HepG2 (cell line): Measurements from ENCODE around the gene TMEM167B. TPM values are rescaled to one million over a fixed set of nuclear protein-coding genes. Genes with fewer than 3 reads are reported as not detected.

Experiments
- CBX1 ChIP-seq: IDR thresholded peaks from one replicate; pipeline ENCODE4 v1.6.1; 2016; ENCODE audit warnings: antibody characterized with exemption, low read depth
- GFI1 ChIP-seq: sonication (generic); formaldehyde crosslinking; IDR thresholded peaks from 2 replicates; pipeline ENCODE4 v1.5.0; 2020; ENCODE audit warnings: missing genetic modification reagents, mild to moderate bottlenecking, borderline replicate concordance
- MEF2D ChIP-seq: sonication (generic); formaldehyde crosslinking; IDR thresholded peaks from 2 replicates; pipeline ENCODE4 v1.5.1; 2020; ENCODE audit warnings: mild to moderate bottlenecking, missing genetic modification reagents
- MEIS1 ChIP-seq: sonication (generic); formaldehyde crosslinking; IDR thresholded peaks from 2 replicates; pipeline ENCODE4 v1.9.0; 2021; ENCODE audit warnings: mild to moderate bottlenecking, missing genetic modification reagents, moderate library complexity, borderline replicate concordance
- NFE2 ChIP-seq: sonication (generic); formaldehyde crosslinking; IDR thresholded peaks from 2 replicates; pipeline ENCODE4 v1.4.0; 2020; ENCODE audit warnings: missing genetic modification reagents
- NFKB2 ChIP-seq: sonication (generic); formaldehyde crosslinking; IDR thresholded peaks from 2 replicates; pipeline ENCODE4 v1.4.0; 2020; ENCODE audit warnings: missing genetic modification reagents, borderline replicate concordance
- NRL ChIP-seq: sonication (generic); formaldehyde crosslinking; IDR thresholded peaks from 2 replicates; pipeline ENCODE4 v1.5.0; 2020; ENCODE audit warnings: missing genetic modification reagents, mild to moderate bottlenecking, moderate library complexity, borderline replicate concordance
- PPARG ChIP-seq: conservative IDR thresholded peaks from 2 replicates; pipeline ENCODE4 v1.6.1; 2016; ENCODE audit warnings: missing biosample characterization, missing genetic modification reagents
- RBFOX2 ChIP-seq: fragments of 200-400 bp; formaldehyde crosslinking; IDR thresholded peaks from 2 replicates; pipeline ENCODE4 v1.6.1; 2017; ENCODE audit warnings: low read depth, mild to moderate bottlenecking, low read length
- RFX1 ChIP-seq: fragments of 450-650 bp; IDR thresholded peaks from 2 replicates; pipeline ENCODE4 v1.6.1; 2017
- SIN3A ChIP-seq: IDR thresholded peaks from 2 replicates; pipeline ENCODE4 v1.6.1; 2011; ENCODE audit warnings: low read depth, mild to moderate bottlenecking, control low read depth, low read length, borderline replicate concordance
- STAT5B ChIP-seq: sonication (generic); formaldehyde crosslinking; IDR thresholded peaks from 2 replicates; pipeline ENCODE4 v1.4.0; 2020; ENCODE audit warnings: missing genetic modification reagents
- TBX2 ChIP-seq: sonication (generic); formaldehyde crosslinking; IDR thresholded peaks from 2 replicates; pipeline ENCODE4 v1.5.0; 2020; ENCODE audit warnings: missing genetic modification reagents, mild to moderate bottlenecking, borderline replicate concordance
- WIZ ChIP-seq: sonication (generic); formaldehyde crosslinking; IDR thresholded peaks from 2 replicates; pipeline ENCODE4 v1.5.1; 2020; ENCODE audit warnings: mild to moderate bottlenecking, missing genetic modification reagents
- ZKSCAN5 ChIP-seq: sonication (generic); formaldehyde crosslinking; IDR thresholded peaks from 2 replicates; pipeline ENCODE4 v1.5.1; 2020; ENCODE audit warnings: mild to moderate bottlenecking, missing genetic modification reagents
- ZMYM2 ChIP-seq: sonication (generic); formaldehyde crosslinking; IDR thresholded peaks from 2 replicates; pipeline ENCODE4 v1.8.0; 2022; ENCODE audit warnings: mild to moderate bottlenecking, missing genetic modification reagents
- ZNF124 ChIP-seq: sonication (generic); formaldehyde crosslinking; IDR thresholded peaks from 2 replicates; pipeline ENCODE4 v1.4.0; 2020; ENCODE audit warnings: missing genetic modification reagents
- ZNF430 ChIP-seq: sonication (generic); formaldehyde crosslinking; IDR thresholded peaks from 2 replicates; pipeline ENCODE4 v1.9.0; 2021; ENCODE audit warnings: mild to moderate bottlenecking, missing genetic modification reagents
- ZNF510 ChIP-seq: sonication (generic); formaldehyde crosslinking; IDR thresholded peaks from 2 replicates; pipeline ENCODE4 v1.4.0; 2020; ENCODE audit warnings: low read depth, mild to moderate bottlenecking, missing genetic modification reagents
- ZNF558 ChIP-seq: sonication (generic); formaldehyde crosslinking; IDR thresholded peaks from 2 replicates; pipeline ENCODE4 v1.9.0; 2022; ENCODE audit warnings: mild to moderate bottlenecking, missing genetic modification reagents, borderline replicate concordance
- ZNF776 ChIP-seq: sonication (generic); formaldehyde crosslinking; IDR thresholded peaks from 2 replicates; pipeline ENCODE4 v1.4.0; 2020; ENCODE audit warnings: mild to moderate bottlenecking, missing genetic modification reagents
- polyA plus RNA-seq, 8 experiments: library from polyadenylated mRNA; depleted of rRNA in 3 of 8; stranded (reverse) in 7 of 8; unstranded in 1 of 8; fragments of >200 nt; fragmentation: Illumina TruSeq in 4 of 8; extraction: Trizol in 4 of 8; gene quantifications; 2 replicates each; pipeline versions ENCODE4 v1.2.1 to v1.2.3, GENCODE V29; 2011 to 2016; ENCODE audit warnings: low read depth in 4 of 8, missing spikeins in 1 of 8, mixed read lengths in 1 of 8; ENCODE audit not compliant: insufficient read depth in 1 of 8
- total RNA-seq, 5 experiments: library from RNA; depleted of rRNA; stranded (reverse); fragments of >200 nt; fragmentation: Illumina TruSeq; extraction: Trizol; gene quantifications; 2 replicates each; pipeline ENCODE4 v1.2.3, GENCODE V29; 2016; ENCODE audit warnings: low read depth in 1 of 5
- TF ChIP-seq, protein P1 (sequence below): sonication (generic); formaldehyde crosslinking; IDR thresholded peaks from 2 replicates; pipeline ENCODE4 v1.8.0; 2022; ENCODE audit warnings: missing genetic modification reagents, mild to moderate bottlenecking, borderline replicate concordance
- TF ChIP-seq, protein P2 (sequence below): sonication (generic); formaldehyde crosslinking; IDR thresholded peaks from 2 replicates; pipeline ENCODE4 v1.5.0; 2020; ENCODE audit warnings: mild to moderate bottlenecking, missing genetic modification reagents, borderline replicate concordance
- TF ChIP-seq, protein P3 (sequence below): IDR thresholded peaks from 2 replicates; pipeline ENCODE4 v1.6.1; 2016; ENCODE audit warnings: low read depth

Gene TMEM167B
- total and polyA plus RNA-seq, 2 of the 13 experiments (the other 11 are each of a cell fraction or from before 2014, with no cell fraction given): 9.5 to 22.4 TPM

DNA sequence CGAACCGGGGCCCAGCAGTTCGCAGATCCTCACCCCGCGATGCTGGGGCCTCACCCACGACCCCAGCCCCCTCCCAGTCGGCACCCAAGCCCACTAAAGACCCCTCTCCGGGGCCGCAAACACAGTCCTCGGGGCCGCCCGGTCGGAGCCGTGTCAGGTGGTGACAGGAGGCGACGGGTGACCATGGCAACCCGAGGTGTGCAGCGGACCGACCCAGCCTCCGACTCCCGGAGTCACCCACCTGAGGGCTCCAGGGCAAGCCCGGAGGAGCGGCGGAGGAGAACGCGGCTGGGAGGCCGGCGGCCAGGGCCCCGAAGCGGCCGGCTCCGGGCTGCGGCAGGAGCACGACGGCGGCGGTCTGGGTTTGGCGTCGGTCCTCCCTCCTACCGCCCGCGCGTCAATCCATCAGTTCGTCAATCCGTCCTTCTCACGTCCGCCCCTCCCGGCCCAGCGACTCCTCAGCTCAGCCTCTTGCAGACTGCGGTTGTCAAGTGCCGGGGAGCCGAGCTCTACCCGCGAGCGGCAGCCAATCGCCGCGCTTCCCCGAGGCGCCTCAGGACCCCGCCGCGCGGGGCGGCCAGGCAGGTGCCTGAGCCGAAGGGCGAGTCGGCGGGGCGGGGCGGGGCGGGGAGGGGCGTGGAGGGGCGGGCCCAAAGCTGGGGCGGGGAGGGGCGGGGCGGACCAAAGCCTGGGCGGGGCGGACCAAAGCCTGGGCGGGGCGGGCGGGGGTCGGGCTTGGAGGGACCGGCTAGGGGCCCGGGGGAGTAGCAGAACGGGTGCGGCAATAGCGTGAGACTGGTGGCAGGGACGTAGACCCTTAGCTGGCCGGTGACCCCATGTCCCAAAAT lies 48.7 kb upstream of the TMEM167B start, which contains the start of gene WDR47 (continued):
- TF ChIP-seq, protein P1, sequence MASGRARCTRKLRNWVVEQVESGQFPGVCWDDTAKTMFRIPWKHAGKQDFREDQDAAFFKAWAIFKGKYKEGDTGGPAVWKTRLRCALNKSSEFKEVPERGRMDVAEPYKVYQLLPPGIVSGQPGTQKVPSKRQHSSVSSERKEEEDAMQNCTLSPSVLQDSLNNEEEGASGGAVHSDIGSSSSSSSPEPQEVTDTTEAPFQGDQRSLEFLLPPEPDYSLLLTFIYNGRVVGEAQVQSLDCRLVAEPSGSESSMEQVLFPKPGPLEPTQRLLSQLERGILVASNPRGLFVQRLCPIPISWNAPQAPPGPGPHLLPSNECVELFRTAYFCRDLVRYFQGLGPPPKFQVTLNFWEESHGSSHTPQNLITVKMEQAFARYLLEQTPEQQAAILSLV: peak; percentile 41; the same call in 1 of the 2 replicates
- TF ChIP-seq WIZ (CRISPR knock-in tag) (no peak), STAT5B (CRISPR knock-in tag) (no peak), CBX1 (peak; percentile 73), ZNF430 (CRISPR knock-in tag) (peak; percentile 62), NRL (CRISPR knock-in tag) (no peak), ZNF124 (peak; percentile 54; the same call in 1 of the 2 replicates), ZKSCAN5 (no peak), NFKB2 (peak; percentile 38; the same call in 1 of the 2 replicates), ZNF776 (CRISPR knock-in tag) (peak; percentile 41; the same call in 1 of the 2 replicates), ZNF510 (CRISPR knock-in tag) (no peak), SIN3A (peak; percentile 64; the same call in 1 of the 2 replicates), RBFOX2 (peak; percentile 87), MEIS1 (CRISPR knock-in tag) (peak; percentile 40; the same call in 1 of the 2 replicates), TBX2 (CRISPR knock-in tag) (peak; percentile 37), MEF2D (CRISPR knock-in tag) (0 out of 2 replicates have a peak, but pooled peaks have one; percentile 29), ZMYM2 (no peak), NFE2 (no peak), GFI1 (CRISPR knock-in tag) (no peak), ZNF558 (CRISPR knock-in tag) (peak; percentile 73; the same call in 1 of the 2 replicates), RFX1 (peak; percentile 57), PPARG (CRISPR knock-in tag) (no peak)
- TF ChIP-seq, protein P2, sequence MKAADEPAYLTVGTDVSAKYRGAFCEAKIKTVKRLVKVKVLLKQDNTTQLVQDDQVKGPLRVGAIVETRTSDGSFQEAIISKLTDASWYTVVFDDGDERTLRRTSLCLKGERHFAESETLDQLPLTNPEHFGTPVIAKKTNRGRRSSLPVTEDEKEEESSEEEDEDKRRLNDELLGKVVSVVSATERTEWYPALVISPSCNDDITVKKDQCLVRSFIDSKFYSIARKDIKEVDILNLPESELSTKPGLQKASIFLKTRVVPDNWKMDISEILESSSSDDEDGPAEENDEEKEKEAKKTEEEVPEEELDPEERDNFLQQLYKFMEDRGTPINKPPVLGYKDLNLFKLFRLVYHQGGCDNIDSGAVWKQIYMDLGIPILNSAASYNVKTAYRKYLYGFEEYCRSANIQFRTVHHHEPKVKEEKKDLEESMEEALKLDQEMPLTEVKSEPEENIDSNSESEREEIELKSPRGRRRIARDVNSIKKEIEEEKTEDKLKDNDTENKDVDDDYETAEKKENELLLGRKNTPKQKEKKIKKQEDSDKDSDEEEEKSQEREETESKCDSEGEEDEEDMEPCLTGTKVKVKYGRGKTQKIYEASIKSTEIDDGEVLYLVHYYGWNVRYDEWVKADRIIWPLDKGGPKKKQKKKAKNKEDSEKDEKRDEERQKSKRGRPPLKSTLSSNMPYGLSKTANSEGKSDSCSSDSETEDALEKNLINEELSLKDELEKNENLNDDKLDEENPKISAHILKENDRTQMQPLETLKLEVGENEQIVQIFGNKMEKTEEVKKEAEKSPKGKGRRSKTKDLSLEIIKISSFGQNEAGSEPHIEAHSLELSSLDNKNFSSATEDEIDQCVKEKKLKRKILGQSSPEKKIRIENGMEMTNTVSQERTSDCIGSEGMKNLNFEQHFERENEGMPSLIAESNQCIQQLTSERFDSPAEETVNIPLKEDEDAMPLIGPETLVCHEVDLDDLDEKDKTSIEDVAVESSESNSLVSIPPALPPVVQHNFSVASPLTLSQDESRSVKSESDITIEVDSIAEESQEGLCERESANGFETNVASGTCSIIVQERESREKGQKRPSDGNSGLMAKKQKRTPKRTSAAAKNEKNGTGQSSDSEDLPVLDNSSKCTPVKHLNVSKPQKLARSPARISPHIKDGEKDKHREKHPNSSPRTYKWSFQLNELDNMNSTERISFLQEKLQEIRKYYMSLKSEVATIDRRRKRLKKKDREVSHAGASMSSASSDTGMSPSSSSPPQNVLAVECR (CRISPR knock-in tag): peak; percentile 90
- TF ChIP-seq, protein P3, sequence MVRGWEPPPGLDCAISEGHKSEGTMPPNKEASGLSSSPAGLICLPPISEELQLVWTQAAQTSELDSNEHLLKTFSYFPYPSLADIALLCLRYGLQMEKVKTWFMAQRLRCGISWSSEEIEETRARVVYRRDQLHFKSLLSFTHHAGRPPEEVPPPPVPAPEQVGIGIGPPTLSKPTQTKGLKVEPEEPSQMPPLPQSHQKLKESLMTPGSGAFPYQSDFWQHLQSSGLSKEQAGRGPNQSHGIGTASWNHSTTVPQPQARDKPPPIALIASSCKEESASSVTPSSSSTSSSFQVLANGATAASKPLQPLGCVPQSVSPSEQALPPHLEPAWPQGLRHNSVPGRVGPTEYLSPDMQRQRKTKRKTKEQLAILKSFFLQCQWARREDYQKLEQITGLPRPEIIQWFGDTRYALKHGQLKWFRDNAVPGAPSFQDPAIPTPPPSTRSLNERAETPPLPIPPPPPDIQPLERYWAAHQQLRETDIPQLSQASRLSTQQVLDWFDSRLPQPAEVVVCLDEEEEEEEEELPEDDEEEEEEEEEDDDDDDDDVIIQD (CRISPR knock-in tag): no peak
